Tibial nerve (tissue), 4 donors: Measurements from ENCODE around the gene FOSL2. TPM values are rescaled to one million over a fixed set of nuclear protein-coding genes. Genes with fewer than 3 reads are reported as not detected.

Experiments used
- DNase-seq, 2 donors: peaks; one replicate each; pipeline ENCODE4 v3.0.0-alpha.2; 2019; ENCODE audit warnings: low spot score in 2 of 2
- H3K27ac ChIP-seq, 4 donors: fragments of 200-600 bp; sonication (generic) in 3 of 4; one replicate each; pipeline ENCODE4 v1.5.1; 2017 to 2019; ENCODE audit warnings: mild to moderate bottlenecking in 1 of 4
- H3K27me3 ChIP-seq, 2 donors: fragments of 200-600 bp; sonication (generic) in 1 of 2; one replicate each; pipeline versions ENCODE4 v1.5.1 to v1.6.0; 2017 to 2019
- H3K36me3 ChIP-seq, 3 donors: fragments of 200-600 bp; sonication (generic); one replicate each; pipeline ENCODE4 v1.5.1; 2018 to 2019
- H3K4me1 ChIP-seq, 4 donors: fragments of 200-600 bp; sonication (generic) in 3 of 4; one replicate each; pipeline ENCODE4 v1.5.1; 2017 to 2019
- H3K4me3 ChIP-seq, 4 donors: fragments of 200-600 bp; sonication (generic) in 3 of 4; one replicate each; pipeline ENCODE4 v1.5.1; 2017 to 2019; ENCODE audit warnings: mild to moderate bottlenecking in 1 of 4, moderate library complexity in 1 of 4
- H3K9me3 ChIP-seq, 4 donors: fragments of 200-600 bp; sonication (generic) in 3 of 4; one replicate each; pipeline ENCODE4 v1.5.1; 2017 to 2019
- EP300 ChIP-seq, 2 donors: sonication (generic); formaldehyde crosslinking; IDR thresholded peaks; one replicate each; pipeline ENCODE4 v1.6.1; 2017; ENCODE audit warnings: antibody characterized with exemption in 2 of 2, mild to moderate bottlenecking in 1 of 2
- POLR2A ChIP-seq, 2 donors: fragments of 450-650 bp; IDR thresholded peaks; one replicate each; pipeline ENCODE4 v1.6.1; 2017; ENCODE audit warnings: antibody characterized with exemption in 2 of 2, mild to moderate bottlenecking in 2 of 2, moderate library complexity in 2 of 2
- WGBS, 2 donors: methylation state at CpG; one replicate each; pipeline ENCODE4 v1.1.5; 2018; 5-methylcytosine and 5-hydroxymethylcytosine counted together
- total RNA-seq, 4 donors: library from RNA; depleted of rRNA; stranded (reverse); fragments of >200 nt; gene quantifications; one replicate each; pipeline ENCODE4 v1.1.0, GENCODE V29; 2016
- TF ChIP-seq, protein P1 (sequence below), 5 experiments: fragments of 200-600 bp in 3 of 5; fragments of 450-650 bp in 2 of 5; sonication (generic) in 3 of 5; IDR thresholded peaks; one replicate each; pipeline ENCODE4 v1.5.1; 2016 to 2019; ENCODE audit warnings: antibody characterized with exemption in 5 of 5, mild to moderate bottlenecking in 3 of 5, moderate library complexity in 2 of 5

FOSL2 gene
- total RNA-seq, 4 donors from 2014 or later = 141 to 207 (median 190) TPM

GRCh38 chr2:28345619-28346018, 47.0 kb upstream of the FOSL2 start:
- no peak for TF ChIP-seq EP300 (IDR thresholded peaks at IDR 0.05)
- no peak for TF ChIP-seq POLR2A (IDR thresholded peaks at IDR 0.05)
- TF ChIP-seq, protein P1, sequence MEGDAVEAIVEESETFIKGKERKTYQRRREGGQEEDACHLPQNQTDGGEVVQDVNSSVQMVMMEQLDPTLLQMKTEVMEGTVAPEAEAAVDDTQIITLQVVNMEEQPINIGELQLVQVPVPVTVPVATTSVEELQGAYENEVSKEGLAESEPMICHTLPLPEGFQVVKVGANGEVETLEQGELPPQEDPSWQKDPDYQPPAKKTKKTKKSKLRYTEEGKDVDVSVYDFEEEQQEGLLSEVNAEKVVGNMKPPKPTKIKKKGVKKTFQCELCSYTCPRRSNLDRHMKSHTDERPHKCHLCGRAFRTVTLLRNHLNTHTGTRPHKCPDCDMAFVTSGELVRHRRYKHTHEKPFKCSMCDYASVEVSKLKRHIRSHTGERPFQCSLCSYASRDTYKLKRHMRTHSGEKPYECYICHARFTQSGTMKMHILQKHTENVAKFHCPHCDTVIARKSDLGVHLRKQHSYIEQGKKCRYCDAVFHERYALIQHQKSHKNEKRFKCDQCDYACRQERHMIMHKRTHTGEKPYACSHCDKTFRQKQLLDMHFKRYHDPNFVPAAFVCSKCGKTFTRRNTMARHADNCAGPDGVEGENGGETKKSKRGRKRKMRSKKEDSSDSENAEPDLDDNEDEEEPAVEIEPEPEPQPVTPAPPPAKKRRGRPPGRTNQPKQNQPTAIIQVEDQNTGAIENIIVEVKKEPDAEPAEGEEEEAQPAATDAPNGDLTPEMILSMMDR (IDR thresholded peaks at IDR 0.05) = no peak
- 79 to 85% methylated on average over 8 of the region's 8 CpGs for WGBS, 2 donors
- no peaks in the 10 kb centered on the region for H3K36me3 ChIP-seq
- no peaks in the 10 kb centered on the region for H3K27me3 ChIP-seq
- no peak overlapping the region for H3K27ac ChIP-seq
- H3K4me3 ChIP-seq = no peak overlapping the region
- peaks cover 4 to 46% (median 17%) of the 10 kb centered on the region in 4 donors for H3K4me1 ChIP-seq
- DNase-seq = no peak
- H3K9me3 ChIP-seq = no peaks in the 10 kb centered on the region

DNA sequence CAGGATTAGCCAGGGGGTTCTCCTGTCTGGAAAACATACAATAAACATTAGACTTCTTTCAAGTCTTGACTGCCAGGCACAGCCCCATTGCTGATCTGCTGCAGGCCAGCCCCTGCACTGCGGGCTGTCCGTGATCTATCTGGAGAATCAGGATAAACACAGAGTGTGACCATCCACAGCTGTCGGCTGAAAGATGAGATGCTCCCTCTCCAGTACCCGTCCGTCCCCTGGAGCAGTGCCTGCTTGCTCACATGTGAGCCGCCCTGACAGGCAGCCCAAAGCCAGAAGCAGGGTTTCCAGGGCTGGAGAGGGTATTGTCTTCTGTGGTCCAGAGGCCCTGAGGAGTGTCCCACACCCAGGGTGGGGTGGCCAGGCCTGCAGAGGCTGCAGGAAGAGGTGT, 46.1 kb upstream of the FOSL2 start:
- no peak overlapping the region for H3K27ac ChIP-seq
- H3K36me3 ChIP-seq = no peaks in the 10 kb centered on the region
- TF ChIP-seq EP300 (IDR thresholded peaks at IDR 0.05) (no peak), POLR2A (IDR thresholded peaks at IDR 0.05) (no peak)
- TF ChIP-seq, protein P1 (IDR thresholded peaks at IDR 0.05) = no peak
- H3K27me3 ChIP-seq = no peaks in the 10 kb centered on the region
- H3K4me1 ChIP-seq = peaks cover 4 to 38% (median 14%) of the 10 kb centered on the region in 4 donors
- no peaks in the 10 kb centered on the region for H3K9me3 ChIP-seq
- H3K4me3 ChIP-seq = no peak overlapping the region
- DNase-seq = no peak
- 83 to 90% methylated on average over 6 of the region's 6 CpGs for WGBS, 2 donors

- H3K27me3 ChIP-seq = no peaks in the 10 kb centered on the region
- whole genome bisulfite sequencing, 2 donors = 91 to 94% methylated on average over 6 of the region's 6 CpGs
- H3K9me3 ChIP-seq = no peaks in the 10 kb centered on the region
- TF ChIP-seq EP300 (IDR thresholded peaks at IDR 0.05) = no peak
- TF ChIP-seq POLR2A (IDR thresholded peaks at IDR 0.05) = no peak
- TF ChIP-seq, protein P1 (IDR thresholded peaks at IDR 0.05) = no peak
- no peak overlapping the region for H3K4me3 ChIP-seq
- peaks cover 4 to 32% (median 11%) of the 10 kb centered on the region in 4 donors for H3K4me1 ChIP-seq
- H3K27ac ChIP-seq = no peak overlapping the region
- no peaks in the 10 kb centered on the region for H3K36me3 ChIP-seq
- no peak for DNase-seq
Measured at GRCh38 chr2:28347193-28347592, 45.5 kb upstream of the FOSL2 start.

GRCh38 chr2:28347596-28347995, 45.1 kb upstream of the FOSL2 start:
- Histone ChIP-seq H3K36me3 (no peaks in the 10 kb centered on the region), H3K9me3 (no peaks in the 10 kb centered on the region), H3K27me3 (no peaks in the 10 kb centered on the region), H3K4me1 (peaks cover 3 to 28% (median 9%) of the 10 kb centered on the region in 4 donors), H3K4me3 (no peak overlapping the region), H3K27ac (no peak overlapping the region)
- no peak for DNase-seq
- TF ChIP-seq, protein P1 (IDR thresholded peaks at IDR 0.05) = no peak
- TF ChIP-seq POLR2A (IDR thresholded peaks at IDR 0.05) (no peak), EP300 (IDR thresholded peaks at IDR 0.05) (no peak)
- 70 to 72% methylated on average over 9 of the region's 9 CpGs for WGBS, 2 donors

DNA sequence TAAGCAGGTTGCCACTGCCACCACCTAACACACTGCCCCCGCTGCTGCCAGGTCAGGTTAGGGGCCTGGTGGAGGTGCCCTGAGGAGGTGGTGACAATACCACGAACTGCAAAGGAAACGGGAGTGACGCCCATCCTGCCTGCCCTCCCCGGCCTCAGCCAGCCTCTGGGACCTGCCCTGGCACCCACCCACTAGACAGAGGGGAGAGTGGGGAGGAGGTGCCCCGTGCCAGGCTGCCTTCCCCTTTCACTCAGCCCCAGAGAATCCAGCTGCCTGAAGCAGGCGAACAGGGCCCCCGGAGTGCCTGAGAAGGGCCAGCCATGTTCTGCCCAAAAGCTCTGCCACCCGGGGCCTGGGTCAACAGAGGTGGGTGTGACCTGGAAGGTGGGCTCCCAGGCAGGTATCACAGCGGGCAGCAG, 44.5 kb upstream of the FOSL2 start:
- H3K4me3 ChIP-seq = no peak overlapping the region
- TF ChIP-seq, protein P1 (IDR thresholded peaks at IDR 0.05) = no peak
- TF ChIP-seq EP300 (IDR thresholded peaks at IDR 0.05) = no peak
- no peak for TF ChIP-seq POLR2A (IDR thresholded peaks at IDR 0.05)
- peaks cover 0 to 22% (median 5%) of the 10 kb centered on the region in 4 donors for H3K4me1 ChIP-seq
- no peaks in the 10 kb centered on the region for H3K27me3 ChIP-seq
- no peak overlapping the region for H3K27ac ChIP-seq
- H3K36me3 ChIP-seq = no peaks in the 10 kb centered on the region
- no peak for DNase-seq
- H3K9me3 ChIP-seq = no peaks in the 10 kb centered on the region
- WGBS, 2 donors = 64 to 78% methylated on average over 9 to 10 of the region's 10 CpGs
